HG03571 (cell line): ENCODE data around the gene AMH.

Experiments
- ATAC-seq: cut with Tn5 transposase; IDR thresholded peaks from one replicate; pipeline ENCODE4 v1.9.1; 2021; ENCODE audit not compliant: unreplicated experiment

AMH gene

DNA sequence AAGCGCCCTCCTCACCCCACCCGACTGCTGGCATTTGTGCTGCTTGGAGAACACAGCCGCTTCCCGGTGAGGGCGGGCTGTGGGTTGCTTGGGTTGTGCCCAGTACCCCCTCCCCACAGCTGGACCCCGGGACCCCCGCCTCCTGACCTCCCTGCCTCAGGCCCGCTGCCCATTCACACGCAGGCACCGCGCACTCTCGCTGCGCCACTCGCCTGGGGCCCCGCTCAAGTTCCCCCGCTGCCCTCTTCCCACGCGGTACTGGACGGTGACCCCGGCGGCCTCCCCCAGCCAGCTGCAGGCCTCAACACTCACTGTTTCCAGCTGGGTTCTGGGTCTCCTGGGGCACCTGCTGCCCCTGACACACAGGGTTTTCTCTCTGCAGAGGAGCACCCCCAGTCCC, 29.4 kb upstream of the AMH start:
- ATAC-seq: no peak

DNA sequence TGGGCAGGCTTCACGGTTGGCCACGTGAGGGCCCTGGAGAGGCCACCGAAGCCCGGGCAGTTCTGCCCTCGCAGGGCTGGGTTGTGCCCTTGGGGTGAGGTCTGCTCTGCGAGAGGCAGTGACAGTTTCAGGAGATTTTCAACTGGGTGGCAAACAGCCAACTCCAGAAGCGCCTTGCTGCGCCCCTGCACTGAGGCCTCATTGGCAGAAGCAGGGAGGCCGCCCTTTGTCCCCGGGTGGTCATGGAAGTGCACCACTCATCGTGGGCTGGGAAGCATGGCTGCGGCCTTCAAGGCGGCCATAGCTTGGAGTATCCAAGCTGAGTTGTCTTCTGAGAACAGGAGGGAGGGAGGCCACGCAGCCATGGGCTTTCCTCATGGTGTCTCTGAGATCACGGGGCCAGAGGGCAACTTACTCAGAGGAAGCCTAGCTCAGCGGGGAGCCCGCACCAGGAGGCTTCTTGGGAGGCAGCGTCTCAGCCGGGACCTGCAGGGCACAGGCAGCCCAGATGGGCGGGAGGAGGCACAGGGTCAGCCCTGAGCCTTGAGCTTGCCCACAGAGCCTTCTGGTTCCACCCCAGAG, 27.8 kb upstream of the AMH start:
- no peak for ATAC-seq

DNA sequence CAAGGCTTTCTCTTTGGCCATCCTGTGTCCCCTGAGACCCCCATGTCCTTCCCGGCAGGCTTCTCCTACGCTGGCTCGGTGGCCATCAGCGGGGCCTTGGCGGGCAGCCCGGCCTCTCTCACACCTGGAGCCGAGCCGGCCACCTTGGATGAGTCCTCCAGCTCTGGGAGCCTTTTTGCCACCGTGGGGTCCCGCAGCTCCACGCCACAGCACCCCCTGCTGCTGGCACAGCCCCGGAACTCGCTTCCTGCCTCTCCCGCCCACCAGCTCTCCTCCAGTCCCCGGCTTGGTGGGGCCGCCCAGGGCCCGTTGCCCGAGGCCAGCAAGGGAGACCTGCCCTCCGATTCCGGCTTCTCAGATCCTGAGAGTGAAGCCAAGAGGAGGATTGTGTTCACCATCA, 27.2 kb upstream of the AMH start:
- no peak for ATAC-seq

DNA sequence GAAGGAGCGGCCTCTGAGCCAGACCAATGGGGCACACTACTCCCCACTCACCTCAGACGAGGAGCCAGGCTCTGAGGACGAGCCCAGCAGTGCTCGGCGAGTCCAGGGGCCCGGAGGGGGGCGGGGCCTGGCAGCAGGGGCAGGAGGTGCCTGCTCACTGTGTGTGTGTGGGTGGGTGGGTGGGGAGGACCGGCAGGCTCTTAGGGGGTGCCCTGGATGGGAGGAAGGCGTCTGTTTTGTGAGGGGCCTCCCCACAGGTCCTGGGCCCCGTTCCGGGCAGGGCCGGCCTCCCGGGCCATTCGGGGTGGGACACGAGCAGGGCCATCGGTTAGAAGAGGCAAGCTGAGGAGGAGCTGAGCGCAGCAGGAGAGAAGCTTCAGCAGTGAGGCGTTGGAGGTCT, 25.7 kb upstream of the AMH start:
- ATAC-seq: no peak

DNA sequence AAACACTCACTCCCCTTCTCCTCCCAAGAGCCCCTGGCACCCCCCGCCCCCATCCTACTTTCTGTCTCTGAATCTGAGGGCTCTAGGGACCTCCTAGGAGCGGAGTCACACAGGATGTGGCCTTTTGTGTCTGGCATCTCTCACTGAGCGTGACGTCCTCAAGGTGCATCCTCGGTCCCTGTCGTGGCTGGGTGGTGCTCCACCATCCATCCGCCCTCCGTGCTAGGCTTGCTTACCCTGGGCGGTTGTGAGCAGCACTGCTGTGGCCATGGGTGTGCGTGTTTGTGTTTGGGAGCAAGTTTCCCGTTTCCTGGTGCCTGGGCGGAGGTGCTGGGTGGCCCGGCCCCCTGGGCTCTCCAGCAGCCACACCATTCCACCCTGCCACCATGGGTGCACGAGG, 25.2 kb upstream of the AMH start:
- ATAC-seq: peak; percentile 70

DNA sequence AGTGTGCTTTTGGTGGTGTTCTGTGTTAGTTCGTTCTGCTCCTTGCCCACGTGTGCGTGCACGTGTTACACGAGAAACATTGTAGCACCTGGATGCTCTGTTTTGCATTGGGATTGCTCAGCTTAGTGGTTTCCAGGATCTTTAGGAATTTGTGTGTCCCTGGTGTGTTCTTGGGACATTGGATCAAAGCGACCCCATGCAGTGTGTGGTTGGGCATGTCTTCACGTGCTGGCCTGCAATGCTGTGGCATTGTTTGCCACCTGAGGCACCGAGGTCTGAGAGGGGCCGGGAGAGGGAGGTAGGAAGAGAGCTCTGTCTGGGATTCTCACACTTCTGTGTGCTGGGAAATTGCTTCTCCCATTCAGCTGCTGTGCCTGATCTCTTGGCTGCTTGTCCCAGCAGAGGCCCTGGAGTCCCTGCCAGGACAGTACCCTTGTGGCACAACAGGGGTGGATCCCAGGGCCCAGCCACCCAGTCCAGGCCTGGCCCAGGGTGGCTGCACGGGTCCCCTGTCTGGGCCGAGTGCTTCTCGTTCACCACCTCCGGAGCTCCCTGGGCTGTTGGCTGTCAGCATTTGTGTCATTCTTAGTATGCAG, 24.3 kb upstream of the AMH start:
- ATAC-seq: no peak

DNA sequence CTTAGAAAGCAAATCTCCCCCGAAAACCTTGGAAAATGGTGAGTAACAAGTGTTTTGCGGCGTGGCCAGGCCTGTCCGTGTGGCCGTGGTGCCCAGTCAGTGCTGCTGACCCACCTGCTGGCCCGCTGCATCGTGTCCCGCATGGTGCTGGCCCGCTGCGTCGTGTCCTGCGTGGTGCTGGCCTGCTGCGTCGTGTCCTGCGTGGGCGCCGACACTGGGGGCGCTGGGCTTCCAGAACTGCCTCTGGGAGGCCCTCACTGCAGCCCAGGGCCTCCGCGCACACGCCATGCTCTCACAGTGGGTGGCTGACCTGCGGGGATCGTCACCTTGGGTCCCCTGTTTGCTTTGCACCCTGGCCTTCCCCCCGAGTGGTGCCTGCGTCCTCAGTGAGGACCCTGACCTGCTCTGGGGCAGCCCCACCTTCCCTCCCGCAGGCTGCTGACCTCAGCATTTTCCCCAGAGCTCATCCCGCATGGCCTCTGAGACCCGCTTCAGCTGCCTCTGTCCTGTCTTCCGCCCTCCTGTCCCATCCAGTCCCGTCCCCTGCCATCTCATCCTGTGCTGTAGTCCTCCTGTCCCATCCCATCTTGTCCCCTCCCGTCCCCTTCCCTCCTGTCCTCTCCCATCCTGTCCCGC, 23.6 kb upstream of the AMH start:
- no peak for ATAC-seq

DNA sequence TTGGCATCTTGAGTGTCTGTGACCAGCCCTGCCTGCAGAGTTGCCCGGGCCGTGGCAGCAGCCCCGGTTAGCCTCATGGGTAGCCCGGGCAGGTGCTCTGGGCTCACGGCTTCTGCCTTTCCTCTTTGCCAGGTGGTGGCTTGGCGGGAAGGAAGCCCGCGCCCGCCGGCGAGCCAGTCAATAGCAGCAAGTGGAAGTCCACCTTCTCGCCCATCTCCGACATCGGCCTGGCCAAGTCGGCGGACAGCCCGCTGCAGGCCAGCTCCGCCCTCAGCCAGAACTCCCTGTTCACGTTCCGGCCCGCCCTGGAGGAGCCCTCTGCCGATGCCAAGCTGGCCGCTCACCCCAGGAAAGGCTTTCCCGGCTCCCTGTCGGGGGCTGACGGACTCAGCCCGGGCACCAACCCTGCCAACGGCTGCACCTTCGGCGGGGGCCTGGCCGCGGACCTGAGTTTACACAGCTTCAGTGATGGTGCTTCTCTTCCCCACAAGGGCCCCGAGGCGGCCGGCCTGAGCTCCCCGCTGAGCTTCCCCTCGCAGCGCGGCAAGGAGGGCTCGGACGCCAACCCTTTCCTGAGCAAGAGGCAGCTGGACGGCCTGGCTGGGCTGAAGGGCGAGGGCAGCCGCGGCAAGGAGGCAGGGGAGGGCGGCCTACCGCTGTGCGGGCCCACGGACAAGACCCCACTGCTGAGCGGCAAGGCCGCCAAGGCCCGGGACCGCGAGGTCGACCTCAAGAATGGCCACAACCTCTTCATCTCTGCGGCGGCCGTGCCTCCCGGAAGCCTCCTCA, 22.9 kb upstream of the AMH start:
- ATAC-seq: no peak

DNA sequence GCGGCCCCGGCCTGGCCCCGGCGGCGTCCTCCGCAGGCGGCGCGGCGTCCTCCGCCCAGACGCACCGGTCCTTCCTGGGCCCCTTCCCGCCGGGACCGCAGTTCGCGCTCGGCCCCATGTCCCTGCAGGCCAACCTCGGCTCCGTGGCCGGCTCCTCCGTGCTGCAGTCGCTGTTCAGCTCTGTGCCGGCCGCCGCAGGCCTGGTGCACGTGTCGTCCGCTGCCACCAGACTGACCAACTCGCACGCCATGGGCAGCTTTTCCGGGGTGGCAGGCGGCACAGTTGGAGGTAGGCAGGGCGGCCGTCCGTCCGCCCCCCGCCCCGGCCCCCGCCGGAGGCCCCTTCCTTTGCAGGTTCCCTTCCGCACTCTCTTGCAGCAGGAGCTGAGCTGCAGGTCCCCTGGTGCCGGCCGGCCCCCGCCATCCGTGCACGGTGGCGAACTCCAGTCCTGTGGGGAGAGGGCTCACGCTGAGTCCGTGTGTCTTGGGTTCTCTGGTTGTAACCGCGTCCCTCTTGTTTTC, 22.2 kb upstream of the AMH start:
- ATAC-seq: no peak

DNA sequence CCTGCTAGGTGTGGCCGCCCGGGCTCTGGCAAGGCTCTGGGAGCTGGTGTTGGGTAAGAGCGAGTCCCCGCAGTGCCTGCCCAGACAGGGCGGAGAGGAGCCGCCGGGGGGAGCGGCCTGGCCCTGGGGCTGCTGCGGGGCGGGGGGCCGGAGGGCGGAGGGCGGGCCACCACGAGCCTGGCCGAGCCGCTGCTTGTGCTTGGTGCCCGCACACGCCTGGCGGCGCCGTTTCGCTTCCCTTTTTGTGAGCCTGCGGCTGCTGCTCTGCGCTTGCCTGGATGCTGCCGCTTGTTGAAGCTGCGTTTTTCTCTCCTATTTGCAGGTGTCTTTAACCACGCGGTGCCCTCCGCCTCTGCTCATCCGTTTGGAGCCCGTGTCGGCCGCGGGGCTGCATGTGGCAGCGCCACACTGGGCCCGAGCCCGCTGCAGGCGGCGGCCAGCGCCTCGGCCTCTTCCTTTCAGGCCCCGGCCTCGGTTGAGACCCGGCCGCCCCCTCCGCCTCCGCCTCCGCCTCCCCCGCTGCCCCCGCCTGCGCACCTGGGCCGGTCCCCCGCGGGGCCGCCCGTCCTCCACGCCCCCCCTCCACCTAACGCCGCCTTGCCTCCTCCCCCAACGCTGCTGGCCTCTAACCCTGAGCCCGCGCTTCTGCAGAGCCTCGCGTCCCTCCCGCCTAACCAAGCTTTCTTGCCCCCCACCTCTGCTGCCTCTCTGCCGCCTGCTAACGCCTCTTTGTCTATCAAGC, 21.5 kb upstream of the AMH start:
- no peak for ATAC-seq

DNA sequence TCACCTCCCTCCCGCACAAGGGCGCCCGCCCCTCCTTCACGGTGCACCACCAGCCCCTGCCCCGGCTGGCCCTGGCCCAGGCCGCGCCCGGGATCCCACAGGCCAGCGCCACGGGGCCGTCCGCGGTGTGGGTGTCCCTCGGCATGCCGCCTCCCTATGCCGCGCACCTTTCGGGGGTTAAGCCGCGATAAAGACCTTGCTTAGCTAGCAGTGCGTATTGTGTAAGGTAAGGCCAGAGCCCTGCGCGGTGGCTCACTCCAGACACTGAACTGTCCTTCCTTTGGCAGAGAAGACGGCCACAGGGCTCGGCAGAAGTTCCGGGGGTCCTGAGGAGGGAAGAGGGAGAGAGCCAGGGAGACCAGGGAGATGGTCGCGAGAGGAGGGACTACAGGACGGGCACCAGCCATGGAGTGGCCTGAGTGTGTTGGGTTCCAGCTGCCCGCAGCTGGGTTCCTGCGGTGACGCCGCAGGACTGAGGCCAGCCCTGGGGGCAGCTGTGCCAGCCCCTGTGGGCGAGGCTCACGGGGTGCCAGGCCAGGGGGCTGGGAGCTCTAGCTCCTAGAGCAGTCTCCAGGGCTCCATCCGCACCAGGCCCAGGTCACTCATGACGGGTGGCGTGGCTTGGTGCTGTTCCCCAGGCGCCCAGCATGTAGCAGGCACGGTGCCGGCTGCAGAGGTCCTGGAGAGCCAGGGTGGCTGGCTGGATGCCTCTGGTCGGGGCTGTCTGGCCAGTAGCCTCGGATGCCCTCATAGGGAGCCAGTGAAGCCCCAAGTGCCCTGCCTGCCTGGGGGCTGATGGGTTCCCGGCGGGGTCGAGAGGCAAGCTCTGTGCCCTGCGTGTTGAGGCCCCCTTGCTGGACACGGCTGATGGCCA, 20.7 kb upstream of the AMH start:
- ATAC-seq: no peak

DNA sequence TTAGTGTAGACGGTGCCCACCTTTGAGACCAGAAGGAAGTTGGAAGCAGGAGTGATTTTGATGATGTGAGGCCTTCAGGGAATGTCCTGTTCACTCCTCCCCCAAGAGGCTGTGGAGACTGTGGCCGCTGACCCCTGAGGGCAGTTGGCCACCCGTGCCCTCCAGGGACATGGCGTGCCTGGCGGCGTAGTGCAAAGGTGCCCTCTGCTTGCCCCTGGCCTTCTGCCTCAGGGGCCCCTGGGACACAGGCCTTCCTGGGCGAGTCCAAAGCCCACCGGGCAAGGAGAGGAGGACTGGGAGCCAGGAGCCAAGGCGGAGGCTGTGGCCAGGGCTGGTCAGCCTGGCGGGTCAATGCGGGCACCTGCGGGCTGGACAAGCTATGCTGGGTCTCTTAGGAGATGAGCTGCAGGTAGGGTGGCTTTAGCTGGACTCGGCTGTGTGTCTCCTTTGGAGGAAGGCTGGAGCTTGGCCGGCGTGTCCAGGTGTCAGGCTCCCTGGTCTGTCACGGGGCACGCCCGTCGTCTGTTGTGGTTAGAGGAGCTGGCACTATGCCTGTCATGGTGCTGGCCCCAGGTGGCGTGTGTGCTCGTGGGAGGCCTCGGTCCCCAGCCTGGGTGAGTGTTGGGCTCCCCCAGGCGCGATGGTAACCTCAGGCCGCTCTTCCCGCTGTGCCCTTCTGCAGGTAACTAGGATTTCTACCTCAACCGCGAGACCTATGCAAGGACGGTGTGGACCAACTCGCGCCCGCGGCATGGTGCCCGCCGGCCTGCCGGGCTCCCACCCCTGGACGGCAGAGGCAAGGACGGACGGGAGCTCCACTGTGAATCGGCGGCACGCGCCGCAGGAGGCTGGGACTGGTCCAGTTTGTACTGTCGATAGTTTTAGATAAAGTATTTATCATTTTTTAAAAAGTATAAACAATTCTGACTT, 19.8 kb upstream of the AMH start:
- no peak for ATAC-seq

DNA sequence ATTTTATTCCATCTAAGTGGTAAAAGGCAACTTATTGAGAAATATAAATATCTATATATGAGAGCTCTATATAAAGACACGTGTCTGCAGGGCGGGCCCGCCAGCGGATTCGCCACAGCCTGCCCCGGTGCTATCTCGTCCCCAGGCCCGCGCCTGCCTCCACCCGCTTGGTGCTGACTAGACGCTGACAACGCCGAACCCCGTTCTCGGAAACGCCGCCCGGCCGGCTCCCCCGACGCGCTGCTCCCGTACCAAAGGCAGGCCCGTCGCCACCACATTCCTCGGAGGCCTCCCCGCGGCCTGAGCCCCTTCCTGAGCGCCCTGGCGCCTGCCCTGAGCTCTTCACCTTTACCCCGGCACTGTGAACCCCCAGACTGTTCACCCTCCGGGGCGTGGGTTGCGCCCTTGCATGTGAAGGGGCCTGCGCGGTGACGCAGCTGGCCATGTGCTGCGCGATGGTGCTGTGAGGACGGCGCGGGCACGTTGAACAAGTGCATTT, 19.0 kb upstream of the AMH start:
- no peak for ATAC-seq

DNA sequence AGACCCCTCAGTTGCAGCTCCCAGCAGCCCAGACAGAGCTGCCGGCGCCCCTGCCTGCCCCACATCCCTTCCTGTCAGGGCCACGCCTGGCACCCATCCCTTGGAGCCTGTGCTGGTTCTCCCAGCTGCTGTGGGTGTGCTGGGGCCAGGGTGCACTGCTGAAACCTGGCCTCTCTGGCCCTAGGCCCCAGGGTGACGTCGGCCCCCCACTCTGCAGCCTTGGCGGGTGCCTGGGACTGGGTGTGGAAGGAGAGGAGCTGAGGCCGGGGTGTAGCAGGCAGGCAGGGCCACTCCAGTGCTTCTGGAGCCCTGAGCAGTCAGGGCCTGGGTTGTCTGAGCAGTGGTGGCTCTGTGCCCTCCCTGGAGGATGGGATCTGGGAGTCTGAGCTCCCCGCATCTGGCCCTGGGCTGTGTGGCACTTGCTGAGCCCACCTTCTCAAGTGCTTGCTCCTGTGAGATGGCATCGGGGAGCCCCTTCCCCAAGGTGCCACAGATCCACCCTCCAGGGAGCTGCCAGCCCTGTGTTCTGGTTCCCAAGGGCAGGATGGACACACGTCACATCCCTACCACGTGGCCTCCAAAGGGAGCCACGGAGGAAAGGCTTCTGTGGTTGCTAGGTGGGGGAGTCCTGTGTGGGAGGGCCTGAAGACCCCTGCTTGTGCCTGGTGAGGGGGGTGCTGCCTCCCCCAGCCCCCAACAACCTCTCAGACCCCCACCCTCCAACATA, 18.2 kb upstream of the AMH start:
- ATAC-seq: no peak

DNA sequence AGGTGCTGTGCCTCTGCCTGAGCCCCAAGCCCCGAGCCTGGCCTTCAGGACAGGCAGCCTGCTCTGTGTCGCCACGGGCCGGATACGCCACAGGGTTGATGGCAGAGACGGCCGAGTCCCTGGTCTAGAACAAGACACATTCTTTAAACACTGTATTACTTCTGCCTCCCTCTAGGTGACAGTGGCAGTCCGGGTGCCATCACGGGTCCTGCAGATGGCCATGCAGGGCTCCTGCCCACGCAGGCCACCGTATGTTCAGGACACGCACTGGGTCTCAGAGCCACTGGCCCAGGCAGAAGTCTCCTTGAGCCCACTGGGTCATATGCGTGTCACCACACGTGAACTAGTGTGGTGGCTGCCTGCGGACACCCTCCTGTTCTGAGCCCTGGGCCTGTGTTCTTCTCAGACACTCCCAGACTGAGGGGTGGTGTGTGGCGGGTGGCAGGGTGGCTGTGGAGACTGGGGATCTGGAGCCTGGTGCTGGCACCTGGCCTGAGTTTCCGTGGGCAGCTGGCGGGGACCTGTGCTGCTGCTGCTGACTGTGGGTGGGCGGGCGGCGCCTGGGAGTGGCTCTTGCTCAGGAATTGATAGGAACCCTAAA, 17.4 kb upstream of the AMH start:
- ATAC-seq: no peak

DNA sequence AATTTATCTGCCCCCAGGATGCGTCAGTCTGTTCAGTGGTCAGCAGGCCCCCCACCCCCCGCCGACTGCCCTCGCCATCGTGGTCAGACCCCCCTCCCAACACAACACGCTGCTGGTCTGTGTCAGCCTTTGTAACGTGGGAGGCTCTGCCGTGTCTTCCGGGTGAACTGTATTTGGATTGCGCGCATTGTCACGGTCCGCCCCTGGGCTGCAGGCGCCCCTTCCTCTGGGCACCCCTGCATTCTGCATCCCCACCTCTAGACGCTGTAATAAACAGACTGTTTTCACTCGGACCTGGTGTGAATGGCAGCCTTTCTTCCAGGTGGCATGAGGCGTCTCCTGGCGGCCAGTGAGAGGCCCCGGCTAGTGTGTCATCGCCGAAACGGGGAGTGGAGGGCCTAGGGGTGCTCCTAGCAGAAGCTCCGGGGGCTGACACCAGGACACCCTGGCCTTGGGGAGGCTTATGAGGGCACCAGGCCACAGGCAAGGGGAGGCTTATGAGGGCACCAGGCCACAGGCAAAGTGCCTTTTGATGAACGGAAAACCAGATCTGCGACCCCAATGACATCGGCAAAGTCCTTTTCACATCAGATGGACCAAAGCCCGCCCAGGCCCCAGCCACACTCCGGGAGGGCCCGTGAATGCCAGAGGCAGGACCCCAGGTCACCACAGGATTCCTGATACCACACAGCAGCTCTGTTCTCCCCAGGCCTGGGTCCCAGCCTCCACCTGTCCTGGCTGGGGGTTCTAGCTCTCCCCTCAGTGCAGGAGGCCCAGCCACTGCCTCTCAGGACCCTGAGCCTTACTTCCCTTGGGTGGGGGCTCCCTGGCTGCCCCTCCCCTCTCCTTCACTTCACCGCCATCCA, 16.6 kb upstream of the AMH start:
- ATAC-seq: no peak
